Measurements from ENCODE around the gene MLF2.

GRCh38 chr12:6768990-6769389, 16.0 kb upstream of the MLF2 start:
- TF ChIP-seq EP300 (IDR thresholded peaks at IDR 0.05; ENCODE audit: borderline replicate concordance in 1 of 2, control insufficient read depth in 1 of 2, low read depth in 2 of 2, low read length in 2 of 2) (no peak), CTCF (IDR thresholded peaks at IDR 0.05 in 2 of 3, conservative IDR thresholded peaks at IDR 0.05 in 1 of 3; ENCODE audit: control insufficient read depth in 2 of 3, extremely low read depth in 1 of 3, insufficient read depth in 1 of 3, low read depth in 3 of 3, low read length in 3 of 3) (no peak), EZH2 (IDR thresholded peaks at IDR 0.05; ENCODE audit: borderline replicate concordance, control insufficient read depth, low read depth, low read length) (no peak), GABPA (IDR thresholded peaks at IDR 0.05; ENCODE audit: low read depth) (no peak)

Data from GM12878 (cell line).